ENCODE measurements around the gene MARCKS. TPM values are rescaled to one million over a fixed set of nuclear protein-coding genes. Genes with fewer than 3 reads are reported as not detected.

MARCKS gene
- total and polyA plus RNA-seq, 10 of the 15 experiments (the other 5 are each of a cell fraction or from before 2014, with no cell fraction given) = 29.0 to 164 (median 74.5) TPM

DNA sequence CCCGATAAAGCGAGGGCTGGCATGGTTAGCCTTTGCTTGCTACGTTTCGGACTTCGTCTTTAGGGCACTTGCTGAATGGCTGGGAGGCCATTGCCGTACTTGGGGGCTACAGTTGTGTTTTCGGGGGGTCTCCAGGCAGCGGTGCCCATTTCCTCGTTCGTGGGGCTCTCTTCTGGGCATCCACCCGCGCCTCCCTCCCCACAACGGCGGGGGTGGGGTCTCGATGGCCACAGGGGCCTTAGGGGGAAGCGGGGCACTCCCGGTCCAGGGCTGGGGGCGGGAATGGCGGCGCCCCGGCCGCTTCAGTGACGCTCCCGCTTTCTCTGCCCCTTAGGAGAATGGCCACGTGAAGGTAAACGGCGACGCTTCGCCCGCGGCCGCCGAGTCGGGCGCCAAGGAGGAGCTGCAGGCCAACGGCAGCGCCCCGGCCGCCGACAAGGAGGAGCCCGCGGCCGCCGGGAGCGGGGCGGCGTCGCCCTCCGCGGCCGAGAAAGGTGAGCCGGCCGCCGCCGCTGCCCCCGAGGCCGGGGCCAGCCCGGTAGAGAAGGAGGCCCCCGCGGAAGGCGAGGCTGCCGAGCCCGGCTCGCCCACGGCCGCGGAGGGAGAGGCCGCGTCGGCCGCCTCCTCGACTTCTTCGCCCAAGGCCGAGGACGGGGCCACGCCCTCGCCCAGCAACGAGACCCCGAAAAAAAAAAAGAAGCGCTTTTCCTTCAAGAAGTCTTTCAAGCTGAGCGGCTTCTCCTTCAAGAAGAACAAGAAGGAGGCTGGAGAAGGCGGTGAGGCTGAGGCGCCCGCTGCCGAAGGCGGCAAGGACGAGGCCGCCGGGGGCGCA lies 2.4 kb downstream of the MARCKS start (continued):
- TF ChIP-seq, protein P1, sequence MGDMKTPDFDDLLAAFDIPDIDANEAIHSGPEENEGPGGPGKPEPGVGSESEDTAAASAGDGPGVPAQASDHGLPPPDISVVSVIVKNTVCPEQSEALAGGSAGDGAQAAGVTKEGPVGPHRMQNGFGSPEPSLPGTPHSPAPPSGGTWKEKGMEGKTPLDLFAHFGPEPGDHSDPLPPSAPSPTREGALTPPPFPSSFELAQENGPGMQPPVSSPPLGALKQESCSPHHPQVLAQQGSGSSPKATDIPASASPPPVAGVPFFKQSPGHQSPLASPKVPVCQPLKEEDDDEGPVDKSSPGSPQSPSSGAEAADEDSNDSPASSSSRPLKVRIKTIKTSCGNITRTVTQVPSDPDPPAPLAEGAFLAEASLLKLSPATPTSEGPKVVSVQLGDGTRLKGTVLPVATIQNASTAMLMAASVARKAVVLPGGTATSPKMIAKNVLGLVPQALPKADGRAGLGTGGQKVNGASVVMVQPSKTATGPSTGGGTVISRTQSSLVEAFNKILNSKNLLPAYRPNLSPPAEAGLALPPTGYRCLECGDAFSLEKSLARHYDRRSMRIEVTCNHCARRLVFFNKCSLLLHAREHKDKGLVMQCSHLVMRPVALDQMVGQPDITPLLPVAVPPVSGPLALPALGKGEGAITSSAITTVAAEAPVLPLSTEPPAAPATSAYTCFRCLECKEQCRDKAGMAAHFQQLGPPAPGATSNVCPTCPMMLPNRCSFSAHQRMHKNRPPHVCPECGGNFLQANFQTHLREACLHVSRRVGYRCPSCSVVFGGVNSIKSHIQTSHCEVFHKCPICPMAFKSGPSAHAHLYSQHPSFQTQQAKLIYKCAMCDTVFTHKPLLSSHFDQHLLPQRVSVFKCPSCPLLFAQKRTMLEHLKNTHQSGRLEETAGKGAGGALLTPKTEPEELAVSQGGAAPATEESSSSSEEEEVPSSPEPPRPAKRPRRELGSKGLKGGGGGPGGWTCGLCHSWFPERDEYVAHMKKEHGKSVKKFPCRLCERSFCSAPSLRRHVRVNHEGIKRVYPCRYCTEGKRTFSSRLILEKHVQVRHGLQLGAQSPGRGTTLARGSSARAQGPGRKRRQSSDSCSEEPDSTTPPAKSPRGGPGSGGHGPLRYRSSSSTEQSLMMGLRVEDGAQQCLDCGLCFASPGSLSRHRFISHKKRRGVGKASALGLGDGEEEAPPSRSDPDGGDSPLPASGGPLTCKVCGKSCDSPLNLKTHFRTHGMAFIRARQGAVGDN (IDR thresholded peaks at IDR 0.05) = peak; percentile 31; the same call in 1 of the 2 replicates
- TF ChIP-seq ZNF384 (IDR thresholded peaks at IDR 0.05; ENCODE audit: borderline replicate concordance, low read depth, low read length) = 0 out of 2 replicates have a peak, but pooled peaks have one; percentile 4

DNA sequence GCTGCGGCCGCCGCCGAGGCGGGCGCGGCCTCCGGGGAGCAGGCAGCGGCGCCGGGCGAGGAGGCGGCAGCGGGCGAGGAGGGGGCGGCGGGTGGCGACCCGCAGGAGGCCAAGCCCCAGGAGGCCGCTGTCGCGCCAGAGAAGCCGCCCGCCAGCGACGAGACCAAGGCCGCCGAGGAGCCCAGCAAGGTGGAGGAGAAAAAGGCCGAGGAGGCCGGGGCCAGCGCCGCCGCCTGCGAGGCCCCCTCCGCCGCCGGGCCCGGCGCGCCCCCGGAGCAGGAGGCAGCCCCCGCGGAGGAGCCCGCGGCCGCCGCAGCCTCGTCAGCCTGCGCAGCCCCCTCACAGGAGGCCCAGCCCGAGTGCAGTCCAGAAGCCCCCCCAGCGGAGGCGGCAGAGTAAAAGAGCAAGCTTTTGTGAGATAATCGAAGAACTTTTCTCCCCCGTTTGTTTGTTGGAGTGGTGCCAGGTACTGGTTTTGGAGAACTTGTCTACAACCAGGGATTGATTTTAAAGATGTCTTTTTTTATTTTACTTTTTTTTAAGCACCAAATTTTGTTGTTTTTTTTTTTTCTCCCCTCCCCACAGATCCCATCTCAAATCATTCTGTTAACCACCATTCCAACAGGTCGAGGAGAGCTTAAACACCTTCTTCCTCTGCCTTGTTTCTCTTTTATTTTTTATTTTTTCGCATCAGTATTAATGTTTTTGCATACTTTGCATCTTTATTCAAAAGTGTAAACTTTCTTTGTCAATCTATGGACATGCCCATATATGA lies 3.2 kb downstream of the MARCKS start:
- Histone ChIP-seq H3K36me3 (ENCODE audit: control insufficient read depth in 2 of 2, insufficient read depth in 2 of 2, low read length in 1 of 2) (peaks cover 0 to 3% of the 10 kb centered on the region in 2 experiments; a peak in 2 of 4 replicates), H3K27ac (ENCODE audit: control insufficient read depth, insufficient read depth) (no peak overlapping the region), H3K79me2 (ENCODE audit: control insufficient read depth, insufficient read depth, low read length) (peaks cover 71% of the 10 kb centered on the region), H3K4me1 (ENCODE audit: control insufficient read depth, insufficient read depth, low read length) (no peaks in the 10 kb centered on the region; the same call in 1 of the 2 replicates), H3K4me3 (peak overlapping the region; percentile 57), H3K9me3 (replicated peaks; ENCODE audit: control insufficient read depth, insufficient read depth, low read length) (no peaks in the 10 kb centered on the region), H4K20me1 (ENCODE audit: control insufficient read depth, insufficient read depth) (no peaks in the 10 kb centered on the region; the same call in 1 of the 2 replicates), H3K4me2 (ENCODE audit: control insufficient read depth, insufficient read depth) (peak overlapping the region; percentile 32; the same call in 1 of the 2 replicates), H3K9ac (ENCODE audit: control insufficient read depth, insufficient read depth, low read length) (peak overlapping the region; percentile 20; the same call in 1 of the 2 replicates), H3K27me3 (replicated peaks in 1 of 2; ENCODE audit: control insufficient read depth in 2 of 2, insufficient read depth in 2 of 2, low read length in 1 of 2) (no peaks in the 10 kb centered on the region), H2AFZ (ENCODE audit: control insufficient read depth, low read depth, low read length) (no peak overlapping the region)
- FAIRE-seq = no peak
- BruUV-seq (replicated peaks) = no TSS peak
- SMC1A ChIA-PET (ENCODE audit: uncharacterized antibody, unreplicated experiment) = interaction anchor here (0.6 to 2.6 kb wide), 9 partner anchors 10 to 554 kb away, joined by 3 to 23 read pairs (median 7); no protein-coding TSS in a partner anchor
- intact Hi-C loops (cut with micrococcal nuclease; ENCODE audit: unreplicated experiment) (no loop called here), in situ Hi-C loops (cut with MboI) (no loop called here)
- DNase-seq (ENCODE audit: low read depth, low spot score) = no peak
- RAD21 ChIA-PET (ENCODE audit: unreplicated experiment) = interaction anchor here (0.7 to 4.9 kb wide), 8 partner anchors 10 to 980 kb away, joined by 3 to 142 read pairs (median 10); no protein-coding TSS in a partner anchor
- POLR2A ChIA-PET = interaction anchor here (0.5 to 4.5 kb wide), 5 partner anchors 13 to 363 kb away, joined by 3 to 50 read pairs (median 4); no protein-coding TSS in a partner anchor
- no peak for ATAC-seq
- 99% methylated on average over 39 of the region's 56 CpGs for WGBS (ENCODE audit: insufficient coverage, insufficient replicate concordance, low lambda C conversion rate, missing lambda C conversion rate)
- CTCF ChIA-PET = interaction anchor here (0.6 to 3.6 kb wide), 9 partner anchors 10 to 981 kb away, joined by 3 to 62 read pairs (median 5); no protein-coding TSS in a partner anchor
- TF ChIP-seq, protein P2, sequence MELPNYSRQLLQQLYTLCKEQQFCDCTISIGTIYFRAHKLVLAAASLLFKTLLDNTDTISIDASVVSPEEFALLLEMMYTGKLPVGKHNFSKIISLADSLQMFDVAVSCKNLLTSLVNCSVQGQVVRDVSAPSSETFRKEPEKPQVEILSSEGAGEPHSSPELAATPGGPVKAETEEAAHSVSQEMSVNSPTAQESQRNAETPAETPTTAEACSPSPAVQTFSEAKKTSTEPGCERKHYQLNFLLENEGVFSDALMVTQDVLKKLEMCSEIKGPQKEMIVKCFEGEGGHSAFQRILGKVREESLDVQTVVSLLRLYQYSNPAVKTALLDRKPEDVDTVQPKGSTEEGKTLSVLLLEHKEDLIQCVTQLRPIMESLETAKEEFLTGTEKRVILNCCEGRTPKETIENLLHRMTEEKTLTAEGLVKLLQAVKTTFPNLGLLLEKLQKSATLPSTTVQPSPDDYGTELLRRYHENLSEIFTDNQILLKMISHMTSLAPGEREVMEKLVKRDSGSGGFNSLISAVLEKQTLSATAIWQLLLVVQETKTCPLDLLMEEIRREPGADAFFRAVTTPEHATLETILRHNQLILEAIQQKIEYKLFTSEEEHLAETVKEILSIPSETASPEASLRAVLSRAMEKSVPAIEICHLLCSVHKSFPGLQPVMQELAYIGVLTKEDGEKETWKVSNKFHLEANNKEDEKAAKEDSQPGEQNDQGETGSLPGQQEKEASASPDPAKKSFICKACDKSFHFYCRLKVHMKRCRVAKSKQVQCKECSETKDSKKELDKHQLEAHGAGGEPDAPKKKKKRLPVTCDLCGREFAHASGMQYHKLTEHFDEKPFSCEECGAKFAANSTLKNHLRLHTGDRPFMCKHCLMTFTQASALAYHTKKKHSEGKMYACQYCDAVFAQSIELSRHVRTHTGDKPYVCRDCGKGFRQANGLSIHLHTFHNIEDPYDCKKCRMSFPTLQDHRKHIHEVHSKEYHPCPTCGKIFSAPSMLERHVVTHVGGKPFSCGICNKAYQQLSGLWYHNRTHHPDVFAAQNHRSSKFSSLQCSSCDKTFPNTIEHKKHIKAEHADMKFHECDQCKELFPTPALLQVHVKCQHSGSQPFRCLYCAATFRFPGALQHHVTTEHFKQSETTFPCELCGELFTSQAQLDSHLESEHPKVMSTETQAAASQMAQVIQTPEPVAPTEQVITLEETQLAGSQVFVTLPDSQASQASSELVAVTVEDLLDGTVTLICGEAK (IDR thresholded peaks at IDR 0.05; ENCODE audit: borderline replicate concordance) = no peak; the same call in 1 of the 2 replicates
- 0 out of 2 replicates have a peak, but pooled peaks have one; percentile 28 for TF ChIP-seq ZSCAN29 (IDR thresholded peaks at IDR 0.05)
- TF ChIP-seq CHD4 (IDR thresholded peaks at IDR 0.05) = no peak
- TF ChIP-seq NRF1 (conservative IDR thresholded peaks at IDR 0.05; ENCODE audit: low read depth, low read length) = no peak
- no peak for TF ChIP-seq MYB (IDR thresholded peaks at IDR 0.05; ENCODE audit: borderline replicate concordance, low read depth, low read length)
- TF ChIP-seq KLF5 (IDR thresholded peaks at IDR 0.05; ENCODE audit: partially characterized antibody) = no peak
- no peak for TF ChIP-seq SP1 (IDR thresholded peaks at IDR 0.05; ENCODE audit: low read depth, low read length)
- TF ChIP-seq CHD1 (IDR thresholded peaks at IDR 0.05; ENCODE audit: low read depth, low read length) = no peak
- no peak for TF ChIP-seq TCF3 (IDR thresholded peaks at IDR 0.05; ENCODE audit: borderline replicate concordance, insufficient read depth, low read depth, low read length)
